ENCODE data around the gene ACIN1. TPM values are rescaled to one million over a fixed set of nuclear protein-coding genes. Genes with fewer than 3 reads are reported as not detected.
A peak's percentile ranks its signal among the peaks of the same experiment; 100 is the strongest.

ACIN1 gene
- total and polyA plus RNA-seq, 2 of the 13 experiments (the other 11 are each of a cell fraction or from before 2014, with no cell fraction given): 165 to 183 TPM

DNA sequence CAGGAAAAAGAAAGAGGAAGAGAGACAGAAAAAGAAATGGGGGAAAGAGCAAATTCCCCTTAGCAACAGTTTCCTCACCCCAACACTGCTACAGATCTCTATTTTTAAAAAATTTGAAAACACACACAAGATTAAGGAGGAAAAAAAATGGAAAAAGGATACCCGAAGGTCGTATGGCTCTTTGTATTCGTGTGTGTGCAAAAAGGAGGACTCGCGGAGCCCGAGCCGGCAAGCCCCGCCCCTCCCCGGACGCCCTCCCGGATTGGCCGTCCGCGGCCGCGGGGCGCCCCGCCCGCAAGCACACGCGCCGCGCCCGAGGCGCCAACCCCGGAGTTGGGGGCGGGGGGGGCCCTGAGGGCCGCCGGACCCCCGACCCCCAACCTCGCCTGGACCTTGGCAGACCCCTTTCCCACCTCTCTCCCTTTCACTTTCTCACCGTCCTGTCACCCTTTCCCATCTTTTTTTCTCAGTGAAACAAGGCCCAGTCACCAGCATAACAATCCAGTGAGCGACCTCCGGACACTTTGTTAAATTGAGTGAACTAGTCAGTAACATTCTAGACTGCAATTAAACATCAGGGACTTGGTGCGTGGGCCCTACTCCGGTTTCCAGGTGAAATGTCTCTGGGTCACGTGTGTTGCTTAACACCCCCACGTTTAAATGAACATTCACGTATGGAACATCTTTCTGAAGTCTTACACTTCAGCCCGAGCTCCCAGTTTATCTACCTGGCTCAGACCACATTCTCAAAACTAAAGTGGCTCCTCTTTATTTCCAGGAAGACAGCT lies 84.8 kb downstream of the ACIN1 start, which contains the start of gene C14orf93 (continued):
- TF ChIP-seq HMGXB3 (CRISPR knock-in tag; IDR thresholded peaks at IDR 0.05; ENCODE audit: borderline replicate concordance): no peak; the same call in 1 of the 2 replicates
- TF ChIP-seq SNAPC2 (CRISPR knock-in tag; IDR thresholded peaks at IDR 0.05): no peak; the same call in 1 of the 2 replicates
- no peak for TF ChIP-seq NBN (conservative IDR thresholded peaks at IDR 0.05)
- TF ChIP-seq GRHL1 (CRISPR knock-in tag; conservative IDR thresholded peaks at IDR 0.05): no peak
- TF ChIP-seq ZNF496 (CRISPR knock-in tag; IDR thresholded peaks at IDR 0.05; ENCODE audit: insufficient replicate concordance): no peak
- TF ChIP-seq ZMAT3 (CRISPR knock-in tag; conservative IDR thresholded peaks at IDR 0.05): no peak
- no peak for TF ChIP-seq NR2F6 (IDR thresholded peaks at IDR 0.05)
- peak; percentile 16; the same call in 1 of the 2 replicates for TF ChIP-seq NR2F6 (CRISPR knock-in tag; IDR thresholded peaks at IDR 0.05)
- TF ChIP-seq, protein P1, sequence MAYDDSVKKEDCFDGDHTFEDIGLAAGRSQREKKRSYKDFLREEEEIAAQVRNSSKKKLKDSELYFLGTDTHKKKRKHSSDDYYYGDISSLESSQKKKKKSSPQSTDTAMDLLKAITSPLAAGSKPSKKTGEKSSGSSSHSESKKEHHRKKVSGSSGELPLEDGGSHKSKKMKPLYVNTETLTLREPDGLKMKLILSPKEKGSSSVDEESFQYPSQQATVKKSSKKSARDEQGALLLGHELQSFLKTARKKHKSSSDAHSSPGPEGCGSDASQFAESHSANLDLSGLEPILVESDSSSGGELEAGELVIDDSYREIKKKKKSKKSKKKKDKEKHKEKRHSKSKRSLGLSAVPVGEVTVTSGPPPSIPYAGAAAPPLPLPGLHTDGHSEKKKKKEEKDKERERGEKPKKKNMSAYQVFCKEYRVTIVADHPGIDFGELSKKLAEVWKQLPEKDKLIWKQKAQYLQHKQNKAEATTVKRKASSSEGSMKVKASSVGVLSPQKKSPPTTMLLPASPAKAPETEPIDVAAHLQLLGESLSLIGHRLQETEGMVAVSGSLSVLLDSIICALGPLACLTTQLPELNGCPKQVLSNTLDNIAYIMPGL (CRISPR knock-in tag; IDR thresholded peaks at IDR 0.05; ENCODE audit: borderline replicate concordance in 1 of 2, low read depth in 1 of 2): peak; percentile 31 to 32; a peak in 1 of 4 replicates
- 0 out of 2 replicates have a peak, but pooled peaks have one; percentile 56 for TF ChIP-seq MTF2 (CRISPR knock-in tag; IDR thresholded peaks at IDR 0.05; ENCODE audit: borderline replicate concordance)
- TF ChIP-seq MTA3 (CRISPR knock-in tag; IDR thresholded peaks at IDR 0.05): no peak
- TF ChIP-seq PRMT3 (CRISPR knock-in tag; IDR thresholded peaks at IDR 0.05; ENCODE audit: borderline replicate concordance, low read depth): no peak
- no peak for TF ChIP-seq ZNF17 (CRISPR knock-in tag; IDR thresholded peaks at IDR 0.05)
- TF ChIP-seq KAT7 (CRISPR knock-in tag; IDR thresholded peaks at IDR 0.05; ENCODE audit: borderline replicate concordance): peak; percentile 91
- TF ChIP-seq, protein P2, sequence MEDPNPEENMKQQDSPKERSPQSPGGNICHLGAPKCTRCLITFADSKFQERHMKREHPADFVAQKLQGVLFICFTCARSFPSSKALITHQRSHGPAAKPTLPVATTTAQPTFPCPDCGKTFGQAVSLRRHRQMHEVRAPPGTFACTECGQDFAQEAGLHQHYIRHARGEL (CRISPR knock-in tag; IDR thresholded peaks at IDR 0.05): no peak
- 0 out of 2 replicates have a peak, but pooled peaks have one; percentile 17 for TF ChIP-seq SRF (IDR thresholded peaks at IDR 0.05; ENCODE audit: low read depth, low read length)
- TF ChIP-seq ZNF616 (CRISPR knock-in tag; IDR thresholded peaks at IDR 0.05; ENCODE audit: low read depth): no peak
- no peak for TF ChIP-seq RFX3 (CRISPR knock-in tag; IDR thresholded peaks at IDR 0.05)
- no peak for TF ChIP-seq GPN1 (CRISPR knock-in tag; IDR thresholded peaks at IDR 0.05; ENCODE audit: borderline replicate concordance)
- TF ChIP-seq BORCS8-MEF2B (CRISPR knock-in tag; IDR thresholded peaks at IDR 0.05): peak; percentile 79
- TF ChIP-seq POLR2AphosphoS2 (IDR thresholded peaks at IDR 0.05; ENCODE audit: low read depth, low read length): no peak

Measured in HepG2 (cell line).